GM19351 (cell line): ENCODE measurements around the gene KRTAP5-10.
"Not testable (repeated sequence)": the region's sequence is repeated elsewhere in the genome, so short reads cannot be mapped to it uniquely, and the experiment has no call there.

Experiments used
- ATAC-seq: cut with Tn5 transposase; IDR thresholded peaks from one replicate; pipeline ENCODE4 v1.9.1; 2021; ENCODE audit warnings: mild to moderate bottlenecking, moderate library complexity; ENCODE audit not compliant: unreplicated experiment

The KRTAP5-10 gene, protein sequence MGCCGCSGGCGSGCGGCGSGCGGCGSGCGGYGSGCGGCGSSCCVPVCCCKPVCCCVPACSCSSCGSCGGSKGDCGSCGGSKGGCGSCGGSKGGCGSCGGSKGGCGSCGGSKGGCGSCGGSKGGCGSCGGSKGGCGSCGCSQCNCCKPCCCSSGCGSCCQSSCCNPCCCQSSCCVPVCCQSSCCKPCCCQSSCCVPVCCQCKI

DNA sequence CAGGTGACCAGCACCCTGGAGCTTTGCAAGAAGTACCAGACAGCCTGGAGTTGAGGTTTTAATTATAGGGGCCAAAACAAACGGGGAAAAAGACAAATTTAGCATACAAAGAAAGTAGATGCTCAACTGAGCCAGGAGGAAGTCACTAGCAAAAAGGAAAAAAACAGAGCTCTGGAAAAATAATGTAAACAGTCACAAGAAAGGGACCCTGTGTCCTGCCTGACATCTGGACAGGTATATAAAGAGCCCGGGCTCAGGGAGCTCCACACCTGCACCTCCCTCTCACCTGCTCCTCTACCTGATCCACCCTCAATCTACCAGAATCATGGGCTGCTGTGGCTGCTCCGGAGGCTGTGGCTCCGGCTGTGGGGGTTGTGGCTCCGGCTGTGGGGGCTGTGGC is at the start of gene KRTAP5-10:
TSS of gene KRTAP5-10 (plus strand) at position 301 of the 400 bp plus-strand sequence. CDS start at position 326, 25 bp downstream.
- no peak for ATAC-seq

GRCh38 chr11:71518506-71519471 is 46.6 kb upstream of the KRTAP5-10 start:
- ATAC-seq: no peak

DNA sequence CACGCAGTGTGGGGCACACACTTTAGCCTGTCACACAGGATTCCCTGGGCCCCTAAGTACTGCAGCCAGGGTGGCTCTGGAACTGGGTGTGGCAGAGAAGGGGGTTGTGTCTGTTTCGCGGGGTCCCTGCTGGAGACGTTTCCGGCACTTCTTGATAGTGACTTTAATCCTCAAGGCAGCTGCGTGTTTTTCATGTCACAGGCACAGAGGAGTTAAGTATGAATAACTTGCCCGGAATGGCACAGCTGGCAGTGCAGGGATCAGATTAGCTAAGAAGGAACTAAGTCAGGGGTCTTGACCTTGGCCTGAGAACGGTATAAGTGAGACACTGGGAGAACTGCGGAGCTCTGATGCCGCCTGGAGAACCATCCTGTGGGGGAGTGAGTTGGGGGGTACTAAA is 45.8 kb upstream of the KRTAP5-10 start:
- no peak for ATAC-seq

DNA sequence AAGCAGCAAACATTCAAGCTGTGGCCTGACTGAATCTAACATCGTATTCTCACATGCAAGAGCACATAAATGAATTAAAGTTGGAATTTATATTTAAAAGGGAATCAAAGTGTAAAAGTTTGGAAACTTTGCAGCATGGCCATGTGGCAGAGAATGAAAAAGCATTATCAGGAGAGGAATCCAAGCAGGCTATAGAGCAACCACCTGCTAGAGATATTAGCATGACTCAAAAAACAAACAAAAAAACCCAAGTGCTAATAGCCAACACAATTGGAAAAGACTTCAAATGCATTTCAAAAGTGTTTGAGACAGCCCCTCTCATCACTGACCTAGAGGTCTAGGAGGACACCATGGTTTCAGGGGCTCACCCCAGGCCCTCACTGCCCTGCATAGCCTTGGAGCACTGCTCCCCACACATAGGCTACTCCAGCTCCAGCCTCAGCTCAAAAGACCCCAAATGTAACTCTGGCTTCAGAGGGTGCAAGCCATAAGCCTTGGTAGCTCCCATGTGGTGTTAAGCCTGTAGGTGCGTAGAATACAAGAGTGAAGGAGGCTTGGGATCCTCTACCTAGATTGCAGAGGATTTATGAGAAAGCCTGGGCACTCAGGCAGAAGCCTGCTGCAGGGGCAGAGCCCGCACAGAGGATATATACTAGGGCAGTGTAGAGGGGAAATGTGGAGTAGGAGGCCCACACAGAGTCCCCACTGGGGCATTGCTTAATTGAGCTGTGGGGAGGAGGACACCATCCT is 40.0 kb upstream of the KRTAP5-10 start:
- no peak for ATAC-seq

- ATAC-seq: no peak
Observed at GRCh38 chr11:71525938-71526495, 39.3 kb upstream of the KRTAP5-10 start.

DNA sequence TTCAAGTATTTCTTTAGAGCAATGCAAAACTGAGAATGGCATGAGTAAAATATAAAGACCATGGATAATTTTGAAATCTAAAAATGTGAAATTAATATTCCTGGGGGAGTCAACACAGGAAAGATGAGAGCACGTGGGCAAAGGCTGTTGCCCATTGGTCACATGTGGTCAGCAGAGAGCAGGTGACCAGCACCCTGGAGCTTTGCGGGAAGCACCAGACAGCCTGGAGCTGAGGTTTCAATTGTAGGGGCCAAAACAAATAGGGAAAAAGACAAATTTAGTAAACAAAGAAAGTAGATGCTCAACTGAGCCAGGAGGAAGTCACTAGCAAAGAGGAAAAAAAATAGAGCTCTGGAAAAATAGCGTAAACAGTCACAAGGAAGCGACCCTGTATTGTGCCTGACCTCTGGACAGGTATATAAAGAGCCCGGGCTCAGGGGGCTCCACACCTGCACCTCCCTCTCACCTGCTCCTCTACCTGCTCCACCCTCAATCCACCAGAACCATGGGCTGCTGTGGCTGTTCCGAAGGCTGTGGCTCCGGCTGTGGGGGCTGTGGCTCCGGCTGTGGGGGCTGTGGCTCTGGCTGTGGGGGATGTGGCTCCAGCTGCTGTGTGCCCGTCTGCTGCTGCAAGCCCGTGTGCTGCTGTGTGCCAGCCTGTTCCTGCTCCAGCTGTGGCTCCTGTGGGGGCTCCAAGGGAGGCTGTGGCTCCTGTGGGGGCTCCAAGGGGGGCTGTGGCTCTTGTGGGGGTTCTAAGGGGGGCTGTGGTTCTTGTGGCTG is 38.4 kb upstream of the KRTAP5-10 start, which contains the start of gene KRTAP5-7:
TSS of gene KRTAP5-7 (plus strand) at position 472 of the 780 bp plus-strand sequence. CDS start at position 506, 34 bp downstream.
- ATAC-seq: not testable (repeated sequence)

- ATAC-seq: no peak
Observed at GRCh38 chr11:71527576-71528210, 37.7 kb upstream of the KRTAP5-10 start.

- ATAC-seq: no peak
Observed at GRCh38 chr11:71530602-71531001, 34.8 kb upstream of the KRTAP5-10 start.

DNA sequence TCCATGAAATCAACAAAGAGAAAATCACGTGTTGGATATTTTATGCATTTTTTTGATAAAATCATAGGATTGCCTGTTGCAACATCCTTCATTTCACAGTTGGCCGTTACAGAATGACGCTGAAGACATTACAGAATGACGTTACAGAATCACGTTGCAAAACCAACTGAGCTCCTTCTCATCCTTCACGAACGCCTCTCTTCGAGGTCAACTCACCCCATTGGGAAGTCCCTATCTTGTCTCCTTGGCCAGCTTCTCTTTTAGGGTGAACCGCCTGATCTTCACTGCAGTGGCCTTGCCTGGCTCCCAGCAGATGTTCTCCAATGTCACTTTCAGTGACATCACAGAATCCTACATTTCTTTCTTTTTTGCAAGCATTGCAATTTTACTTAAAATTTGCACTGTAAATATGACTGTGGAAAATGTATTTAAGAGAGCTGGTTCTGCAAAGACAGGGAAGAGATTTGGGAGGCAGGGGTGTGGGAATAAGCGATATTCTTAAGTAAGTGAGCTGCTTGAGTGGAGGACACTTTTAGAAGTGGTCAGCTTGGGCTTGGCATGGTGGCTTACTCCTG is 33.2 kb upstream of the KRTAP5-10 start:
- no peak for ATAC-seq

GRCh38 chr11:71534711-71535608 is 30.4 kb upstream of the KRTAP5-10 start:
- not testable (repeated sequence) for ATAC-seq

DNA sequence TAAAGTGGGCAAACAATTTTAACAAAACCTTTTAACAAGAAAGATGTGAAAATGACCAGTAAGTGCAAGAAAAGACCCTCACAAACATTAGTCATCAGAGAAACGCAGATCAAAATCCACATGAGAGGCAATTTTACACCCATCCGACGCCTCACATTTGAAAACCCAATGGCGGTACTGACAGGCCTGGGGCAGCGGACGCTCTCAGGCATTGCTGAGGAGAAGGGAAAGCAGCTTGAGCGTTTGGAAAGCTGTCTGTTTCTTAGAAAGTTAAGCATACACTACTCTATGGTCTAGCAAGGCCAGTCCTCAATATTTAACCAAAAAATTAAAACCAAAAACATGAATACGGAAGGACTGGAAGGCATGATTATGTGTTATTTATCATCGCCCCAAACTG is 29.5 kb upstream of the KRTAP5-10 start:
- ATAC-seq: no peak

- ATAC-seq: no peak
Observed at GRCh38 chr11:71537537-71537936, 27.8 kb upstream of the KRTAP5-10 start.

DNA sequence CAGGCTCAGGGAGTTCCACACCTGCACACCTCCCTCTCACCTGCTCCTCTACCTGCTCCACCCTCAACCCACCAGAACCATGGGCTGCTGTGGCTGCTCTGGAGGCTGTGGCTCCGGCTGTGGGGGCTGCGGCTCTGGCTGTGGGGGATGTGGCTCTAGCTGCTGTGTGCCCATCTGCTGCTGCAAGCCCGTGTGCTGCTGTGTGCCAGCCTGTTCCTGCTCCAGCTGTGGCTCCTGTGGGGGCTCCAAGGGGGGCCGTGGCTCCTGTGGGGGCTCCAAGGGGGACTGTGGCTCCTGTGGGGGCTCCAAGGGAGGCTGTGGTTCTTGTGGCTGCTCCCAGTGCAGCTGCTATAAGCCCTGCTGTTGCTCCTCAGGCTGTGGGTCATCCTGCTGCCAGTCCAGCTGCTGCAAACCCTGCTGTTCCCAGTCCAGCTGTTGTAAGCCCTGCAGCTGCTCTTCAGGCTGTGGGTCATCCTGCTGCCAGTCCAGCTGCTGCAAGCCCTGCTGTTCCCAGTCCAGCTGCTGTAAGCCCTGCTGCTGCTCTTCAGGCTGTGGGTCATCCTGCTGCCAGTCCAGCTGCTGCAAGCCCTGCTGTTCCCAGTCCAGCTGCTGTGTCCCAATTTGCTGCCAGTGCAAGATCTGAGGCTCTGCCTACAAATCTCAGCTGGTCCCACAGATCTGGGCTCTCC is 27.2 kb upstream of the KRTAP5-10 start, which contains the start of gene KRTAP5-8:
TSS of gene KRTAP5-8 (plus strand) at position 49 of the 689 bp plus-strand sequence. CDS start at position 80, 31 bp downstream.
- ATAC-seq: not testable (repeated sequence)

DNA sequence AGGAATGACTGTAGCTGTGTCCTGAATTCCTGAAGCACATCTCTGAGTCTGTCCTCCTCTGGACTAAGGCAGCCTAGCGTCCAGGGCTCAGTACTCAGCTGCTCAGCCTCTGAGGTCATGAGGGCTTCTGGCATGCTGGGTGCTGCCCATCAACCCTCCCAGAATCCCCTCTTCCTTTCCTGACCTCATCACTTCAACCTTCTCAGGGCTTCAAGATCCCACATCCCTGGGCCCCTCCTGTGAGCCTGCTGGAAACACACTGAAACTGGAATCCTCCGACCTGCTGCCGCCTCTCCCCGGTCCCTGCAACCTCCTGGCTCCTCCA is 26.7 kb upstream of the KRTAP5-10 start:
- ATAC-seq: no peak

DNA sequence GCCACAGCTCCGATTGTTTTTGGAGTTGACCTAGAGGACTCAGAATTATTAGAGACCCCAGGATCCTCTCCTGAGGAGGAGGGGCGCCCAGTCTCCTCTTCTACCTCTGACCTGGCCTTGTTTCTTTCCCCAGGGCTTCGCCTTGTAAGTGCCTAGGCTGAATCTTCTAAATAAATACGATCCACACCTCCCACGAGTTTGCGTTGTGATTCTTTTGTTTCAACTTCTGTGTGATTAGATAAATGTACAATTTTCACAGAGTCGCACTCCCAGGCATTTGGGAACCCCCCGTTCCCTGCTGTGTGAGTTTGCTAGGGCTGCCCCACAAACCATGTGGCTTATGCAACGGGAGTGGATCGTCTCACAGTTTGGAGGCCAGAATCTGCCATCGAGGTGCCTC is 26.3 kb upstream of the KRTAP5-10 start:
- ATAC-seq: no peak

DNA sequence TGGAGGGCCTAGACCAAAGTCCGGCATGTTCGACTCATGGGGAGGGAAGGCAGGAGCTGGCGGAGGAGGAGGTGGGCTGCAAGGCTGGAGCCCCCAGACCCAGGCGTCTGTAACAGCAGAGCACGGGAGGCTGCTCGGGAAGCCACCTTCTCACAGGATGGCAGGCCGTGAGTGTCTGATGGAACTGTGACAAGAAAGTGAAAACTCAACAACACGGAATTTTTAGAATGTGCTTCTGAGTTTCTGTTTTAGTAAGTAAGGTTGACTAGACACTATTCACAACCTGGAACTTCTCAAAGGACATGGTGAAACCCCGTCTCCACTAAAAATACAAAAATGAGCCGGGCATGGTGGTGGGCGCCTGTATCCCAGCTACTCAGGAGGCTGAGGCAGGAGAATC is 25.4 kb upstream of the KRTAP5-10 start:
- peak; percentile 47 for ATAC-seq

- ATAC-seq: peak; percentile 57
Observed at GRCh38 chr11:71540521-71541304, 24.6 kb upstream of the KRTAP5-10 start.
